ENCODE results near the gene PIP4P1. TPM values are rescaled to one million over a fixed set of nuclear protein-coding genes. Genes with fewer than 3 reads are reported as not detected.

PIP4P1 gene
- total and polyA plus RNA-seq, 4 donors, result 22.2 to 46.7 (median 31.5) TPM

- no peak for ATAC-seq (ENCODE audit: insufficient read depth, low FRiP score)
- peaks cover 0 to 9% (median 0%) of the 10 kb centered on the region in 5 donors for H3K4me1 ChIP-seq (ENCODE audit: control insufficient read depth in 5 of 5, insufficient read depth in 5 of 5, low read length in 5 of 5)
- peaks cover 0 to 23% (median 0%) of the 10 kb centered on the region in 3 donors for H3K27me3 ChIP-seq (ENCODE audit: control insufficient read depth in 3 of 3, insufficient read depth in 3 of 3, low read length in 2 of 3)
- TF ChIP-seq CTCF (IDR thresholded peaks at IDR 0.05; ENCODE audit: control extremely low read depth, extremely low read depth), result no peak
- peak within 1 kb of the TSS in 1 of 2 donors; percentile 37 for H3K27ac ChIP-seq (ENCODE audit: low read depth in 1 of 2, low read length in 1 of 2)
- H3K9ac ChIP-seq (ENCODE audit: insufficient read depth in 1 of 2, low read length in 2 of 2), result peak within 1 kb of the TSS in 1 of 2 donors; percentile 12
- no peak for DNase-seq
- H3K36me3 ChIP-seq (ENCODE audit: control insufficient read depth in 4 of 4, insufficient read depth in 4 of 4, low read length in 4 of 4), result no peaks in the 10 kb centered on the region
- H3K9me3 ChIP-seq (ENCODE audit: control insufficient read depth in 4 of 4, insufficient read depth in 3 of 4, low read length in 3 of 4), result no peaks in the 10 kb centered on the region
- H3K4me3 ChIP-seq, result no peak within 1 kb of the TSS
- 82 to 89% methylated on average over 15 to 17 of the region's 17 CpGs for WGBS, 2 donors
These were observed 25.5 kb downstream of the PIP4P1 start, which contains the start of gene KLHL33 for GRCh38 chr14:20435582-20436362. KLHL33 (minus strand) TSS chr14:20436166; CDS start chr14:20435811, 355 bp downstream.

GRCh38 chr14:20434701-20435581, 26.3 kb downstream of the PIP4P1 start:
- peak overlapping the region in 1 of 2 donors; percentile 37 for H3K27ac ChIP-seq (ENCODE audit: low read depth in 1 of 2, low read length in 1 of 2)
- 45 to 67% methylated on average over 44 of the region's 44 CpGs for WGBS, 2 donors

More at GRCh38 chr14:20434701-20435581, 26.3 kb downstream of the PIP4P1 start:
- ATAC-seq (ENCODE audit: insufficient read depth, low FRiP score), result no peak
- H3K36me3 ChIP-seq (ENCODE audit: control insufficient read depth in 4 of 4, insufficient read depth in 4 of 4, low read length in 4 of 4), result no peaks in the 10 kb centered on the region
- TF ChIP-seq CTCF (IDR thresholded peaks at IDR 0.05; ENCODE audit: control extremely low read depth, extremely low read depth), result no peak
- peaks cover 0 to 23% (median 0%) of the 10 kb centered on the region in 3 donors for H3K27me3 ChIP-seq (ENCODE audit: control insufficient read depth in 3 of 3, insufficient read depth in 3 of 3, low read length in 2 of 3)
- H3K4me3 ChIP-seq, result no peak overlapping the region
- H3K4me1 ChIP-seq (ENCODE audit: control insufficient read depth in 5 of 5, insufficient read depth in 5 of 5, low read length in 5 of 5), result peaks cover 0 to 9% (median 0%) of the 10 kb centered on the region in 5 donors
- peak overlapping the region in 1 of 2 donors; percentile 12 for H3K9ac ChIP-seq (ENCODE audit: insufficient read depth in 1 of 2, low read length in 2 of 2)
- peak; percentile 31 to 65 (median 37) for DNase-seq
- no peaks in the 10 kb centered on the region for H3K9me3 ChIP-seq (ENCODE audit: control insufficient read depth in 4 of 4, insufficient read depth in 3 of 4, low read length in 3 of 4)
